Lung (tissue), 12 donors: ENCODE measurements around the gene PER2. TPM values are rescaled to one million over a fixed set of nuclear protein-coding genes. Genes with fewer than 3 reads are reported as not detected.

Source experiments
- ATAC-seq: fragments of 200-7000 bp; cut with Tn5 transposase; one replicate; pipeline ENCODE4 v1.9.1; 2020; ENCODE audit warnings: moderate number of reproducible peaks; ENCODE audit not compliant: insufficient read depth, low FRiP score
- DNase-seq, 3 donors: peaks; one replicate each; pipeline ENCODE4 v3.0.0-alpha.2; 2013 to 2017
- H3K27ac ChIP-seq, 2 donors: one replicate each; pipeline ENCODE4 v1.5.1; 2013; ENCODE audit warnings: mild to moderate bottlenecking in 2 of 2, moderate library complexity in 2 of 2, control low read depth in 1 of 2, inconsistent platforms in 1 of 2, low read depth in 1 of 2, low read length in 1 of 2
- H3K27me3 ChIP-seq, 3 donors: one replicate each; pipeline ENCODE4 v1.5.1; 2013; ENCODE audit warnings: low read length in 2 of 3; ENCODE audit not compliant: control insufficient read depth in 3 of 3, insufficient read depth in 3 of 3
- H3K36me3 ChIP-seq, 4 donors: one replicate each; pipeline ENCODE4 v1.5.1; 2013; ENCODE audit warnings: low read length in 4 of 4, mild to moderate bottlenecking in 1 of 4, moderate library complexity in 1 of 4; ENCODE audit not compliant: control insufficient read depth in 4 of 4, insufficient read depth in 4 of 4
- H3K4me1 ChIP-seq, 5 donors: one replicate each; pipeline ENCODE4 v1.5.1; 2013; ENCODE audit warnings: low read length in 5 of 5, mild to moderate bottlenecking in 2 of 5, moderate library complexity in 1 of 5; ENCODE audit not compliant: control insufficient read depth in 5 of 5, insufficient read depth in 5 of 5
- H3K4me3 ChIP-seq: one replicate; pipeline ENCODE4 v1.5.1; 2013; ENCODE audit warnings: mild to moderate bottlenecking, control low read depth, moderate library complexity
- H3K9ac ChIP-seq, 2 donors: one replicate each; pipeline ENCODE4 v1.5.1; 2013; ENCODE audit warnings: low read length in 2 of 2, control low read depth in 1 of 2; ENCODE audit not compliant: insufficient read depth in 1 of 2
- H3K9me3 ChIP-seq, 4 donors: one replicate each; pipeline ENCODE4 v1.5.1; 2013; ENCODE audit warnings: low read length in 3 of 4, mild to moderate bottlenecking in 1 of 4, moderate library complexity in 1 of 4; ENCODE audit not compliant: control insufficient read depth in 4 of 4, insufficient read depth in 3 of 4
- CTCF ChIP-seq: IDR thresholded peaks from 2 replicates; pipeline ENCODE4 v1.5.1; 2012; ENCODE audit warnings: mild to moderate bottlenecking; ENCODE audit errors: control extremely low read depth, extremely low read depth
- WGBS, 2 donors: extraction: QIAGEN DNeasy Blood & Tissue Kit; methylation state at CpG; one replicate each; pipeline ENCODE4 v1.1.7; 2013; 5-methylcytosine and 5-hydroxymethylcytosine counted together
- polyA plus RNA-seq, 2 donors: library from polyadenylated mRNA; stranded (reverse); fragments of 200-250 nt; gene quantifications; one replicate each; pipeline ENCODE4 v1.2.1, GENCODE V29; 2013
- total RNA-seq, 2 donors: library from RNA; depleted of rRNA in 1 of 2; stranded (reverse); fragments of >200 nt in 1 of 2; gene quantifications; one replicate each; pipeline ENCODE4 v1.2.1, GENCODE V29; 2014 to 2021
- donor health status: control.
- donor health status: control.
- donor health status: Bipolar disorder and iron deficiency.
- donor health status: healthy.
- donor health status: DM: yes; HTN: yes; CAD: no.

The PER2 gene
- total and polyA plus RNA-seq, 4 donors, result 4.1 to 27.1 (median 10.5) TPM

GRCh38 chr2:238235856-238236255 lies 52.6 kb downstream of the PER2 start:
- peaks cover 0 to 43% (median 34%) of the 10 kb centered on the region in 3 donors for H3K27me3 ChIP-seq
- ATAC-seq (no peak), DNase-seq (no peak)
- TF ChIP-seq CTCF, result no peak
- no peak overlapping the region for H3K9ac ChIP-seq
- no peak overlapping the region for H3K4me3 ChIP-seq
- H3K36me3 ChIP-seq, result no peaks in the 10 kb centered on the region
- H3K9me3 ChIP-seq, result peaks cover 0 to 2% (median 0%) of the 10 kb centered on the region in 4 donors
- WGBS, 2 donors, result 92 to 94% methylated on average over 7 of the region's 7 CpGs
- peaks cover 0 to 8% (median 3%) of the 10 kb centered on the region in 5 donors for H3K4me1 ChIP-seq
- no peak overlapping the region for H3K27ac ChIP-seq

GRCh38 chr2:238235331-238235732 lies 53.1 kb downstream of the PER2 start:
- Histone ChIP-seq H3K27ac (no peak overlapping the region), H3K27me3 (peaks cover 0 to 48% (median 39%) of the 10 kb centered on the region in 3 donors), H3K36me3 (no peaks in the 10 kb centered on the region), H3K9me3 (peaks cover 0 to 2% (median 0%) of the 10 kb centered on the region in 4 donors), H3K9ac (no peak overlapping the region), H3K4me3 (no peak overlapping the region), H3K4me1 (peaks cover 0 to 8% (median 3%) of the 10 kb centered on the region in 5 donors)
- 74 to 75% methylated on average over 11 of the region's 11 CpGs for WGBS, 2 donors
- no peak for DNase-seq
- TF ChIP-seq CTCF, result no peak
- no peak for ATAC-seq

GRCh38 chr2:238233625-238234024 lies 54.8 kb downstream of the PER2 start:
- Histone ChIP-seq H3K9me3 (no peaks in the 10 kb centered on the region), H3K4me1 (peaks cover 0 to 6% (median 3%) of the 10 kb centered on the region in 5 donors), H3K27me3 (peaks cover 0 to 48% (median 37%) of the 10 kb centered on the region in 3 donors), H3K4me3 (no peak overlapping the region), H3K9ac (no peak overlapping the region), H3K36me3 (no peaks in the 10 kb centered on the region), H3K27ac (no peak overlapping the region)
- DNase-seq (no peak), ATAC-seq (no peak)
- no peak for TF ChIP-seq CTCF
- WGBS, 2 donors, result 88 to 91% methylated on average over 12 of the region's 12 CpGs

- Histone ChIP-seq H3K4me1 (peaks cover 0 to 6% (median 3%) of the 10 kb centered on the region in 5 donors), H3K27ac (no peak overlapping the region), H3K9ac (no peak overlapping the region), H3K27me3 (peaks cover 0 to 30% (median 25%) of the 10 kb centered on the region in 3 donors), H3K36me3 (no peaks in the 10 kb centered on the region), H3K9me3 (no peaks in the 10 kb centered on the region), H3K4me3 (no peak overlapping the region)
- TF ChIP-seq CTCF, result no peak
- no peak for DNase-seq
- ATAC-seq, result no peak
- WGBS, 2 donors, result 56 to 66% methylated on average over 21 of the region's 21 CpGs
Observed at GRCh38 chr2:238231809-238232208, 56.6 kb downstream of the PER2 start.
